Myocyte (in vitro differentiated cells): Measurements from ENCODE around the gene GLRX. TPM values are rescaled to one million over a fixed set of nuclear protein-coding genes. Genes with fewer than 3 reads are reported as not detected.

ENCODE experiments used
- DNase-seq: peaks from one replicate; pipeline ENCODE4 v3.0.0-alpha.2; 2012; ENCODE audit warnings: low read depth
- total RNA-seq: library from RNA; depleted of rRNA; stranded (reverse); fragments of >200 nt; gene quantifications from 2 replicates; pipeline ENCODE4 v1.2.3, GENCODE V29; 2014

GLRX gene
- total RNA-seq, 1 donor from 2014 or later = 169 TPM

DNA sequence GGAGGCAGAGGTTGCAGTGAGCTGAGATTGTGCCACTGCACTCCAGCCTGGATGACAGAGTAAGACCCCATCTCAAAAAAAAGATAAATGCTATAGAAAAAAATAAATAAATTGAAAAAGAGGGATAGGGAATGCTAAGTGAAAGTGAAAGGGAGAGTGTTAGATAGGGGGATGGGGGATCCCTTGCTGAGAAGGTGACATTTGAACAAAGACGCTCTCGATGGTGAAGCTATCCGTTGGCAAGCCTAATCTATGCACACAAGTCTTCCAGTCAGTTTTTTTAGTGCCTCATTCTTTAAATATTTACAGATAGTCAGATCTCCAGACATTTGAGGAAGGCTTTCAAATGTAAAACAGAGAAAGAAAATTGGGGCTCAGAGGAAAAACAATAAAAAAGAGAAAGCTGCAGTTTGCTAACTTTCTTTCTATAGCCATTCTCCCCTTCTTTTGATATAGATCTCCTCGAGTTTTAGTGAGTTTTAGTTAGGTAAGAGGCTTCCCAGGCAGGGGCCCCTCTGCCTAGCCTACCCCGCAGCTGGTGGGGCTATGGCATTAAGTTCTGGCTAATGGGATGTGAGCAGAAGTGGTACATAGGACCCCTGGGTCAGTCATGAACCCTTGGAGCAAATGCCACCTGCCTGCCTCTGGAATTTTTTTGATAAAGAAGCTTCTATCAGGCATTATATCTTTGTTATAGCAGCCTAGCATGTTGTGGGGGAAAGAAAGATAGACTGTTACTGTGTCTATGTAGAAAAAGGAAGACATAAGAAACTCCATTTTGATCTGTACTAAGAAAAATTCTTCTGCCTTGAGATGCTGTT lies 12.0 kb downstream of the GLRX start:
- DNase-seq = no peak

DNA sequence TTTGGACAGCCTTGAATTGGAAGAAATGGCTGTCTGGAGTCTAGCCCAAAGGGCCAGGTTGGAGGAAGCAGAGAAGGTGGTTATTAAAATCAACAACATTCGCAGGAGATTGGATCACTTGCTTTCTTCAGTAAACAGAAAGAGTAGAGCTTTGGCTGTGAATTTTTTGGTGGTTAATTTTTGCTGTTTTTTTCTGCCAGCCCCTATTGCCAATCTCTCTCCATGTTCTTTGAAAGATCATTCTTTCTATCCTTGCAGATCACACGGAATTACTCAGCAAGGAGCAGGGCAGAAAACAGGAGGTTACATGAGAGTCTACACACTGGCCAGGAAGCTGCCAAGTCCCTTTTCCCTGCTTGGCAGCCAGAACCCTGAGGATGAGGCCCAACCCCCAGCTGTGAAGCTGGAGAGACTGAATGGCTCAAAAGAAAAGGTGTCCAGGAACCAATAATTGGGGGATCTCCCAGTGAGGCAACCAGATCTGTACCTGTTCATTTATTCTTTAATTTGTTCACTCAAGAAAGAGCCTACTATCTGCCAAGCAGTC lies 13.0 kb downstream of the GLRX start:
- DNase-seq = peak; percentile 50

DNA sequence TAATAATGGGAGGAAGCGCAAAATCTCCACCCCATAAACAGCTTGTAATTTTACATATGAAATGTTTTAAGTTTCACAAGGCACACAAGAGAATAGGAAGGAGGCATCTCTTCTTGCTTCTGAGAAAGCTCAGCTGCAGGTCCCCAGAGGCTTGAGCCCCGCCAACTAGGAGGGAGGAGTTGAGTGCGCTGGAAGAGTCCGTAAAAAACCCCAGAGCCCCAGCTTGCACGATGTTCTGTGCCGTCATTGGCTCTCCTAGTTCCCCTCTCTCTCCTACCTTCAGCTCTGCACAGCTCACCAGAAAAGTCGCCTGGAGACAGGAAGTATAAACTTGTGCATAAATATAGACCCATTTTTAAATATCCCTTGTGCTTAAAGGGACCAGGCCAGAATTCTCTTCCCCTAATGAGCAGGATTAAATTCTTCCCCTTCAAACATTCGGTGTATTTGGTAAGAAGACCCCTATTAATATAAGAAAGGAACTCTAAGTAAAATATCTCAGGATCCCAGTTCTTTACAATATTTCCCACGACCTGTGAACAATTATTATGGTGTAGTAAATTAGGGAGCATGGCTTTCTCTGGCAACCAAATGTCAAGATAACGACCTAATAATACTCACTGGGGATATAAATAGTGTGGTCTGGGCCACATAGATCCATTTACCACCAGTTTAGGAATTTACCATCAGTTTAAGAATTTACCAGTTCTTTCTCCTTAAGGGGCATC lies 13.7 kb downstream of the GLRX start:
- no peak for DNase-seq

DNA sequence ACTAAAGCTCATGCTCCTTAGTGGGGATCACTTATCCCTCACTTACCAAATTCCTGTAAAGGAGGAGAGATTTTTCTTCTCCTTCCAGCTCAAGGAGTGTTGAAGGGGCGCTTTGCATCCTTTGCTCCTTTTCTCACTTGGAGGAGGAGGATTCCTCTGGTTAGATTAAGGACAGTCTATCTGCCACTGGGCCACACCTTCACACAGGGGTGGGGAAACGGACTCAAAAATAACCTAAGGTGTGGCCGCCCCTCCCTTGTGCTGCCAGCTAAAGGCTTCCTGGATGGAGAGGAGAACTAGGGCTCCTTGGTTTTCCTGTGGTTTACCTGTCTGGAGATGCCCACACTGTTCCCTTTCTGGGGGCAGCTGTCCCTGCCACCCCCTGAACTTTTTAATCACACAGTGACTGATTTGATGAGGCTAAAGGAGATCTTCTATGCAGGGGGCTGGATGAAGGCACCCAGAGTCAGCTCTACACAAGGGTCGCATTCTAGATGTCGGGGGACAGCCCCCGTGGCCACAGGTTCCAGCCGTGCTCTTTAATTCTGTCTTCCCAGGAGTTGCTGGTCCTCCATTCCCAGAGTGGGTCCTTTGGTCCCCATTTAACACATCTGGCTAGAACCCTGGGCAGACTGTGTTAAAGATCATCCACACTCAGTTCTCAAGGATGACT lies 14.4 kb downstream of the GLRX start:
- no peak for DNase-seq

DNA sequence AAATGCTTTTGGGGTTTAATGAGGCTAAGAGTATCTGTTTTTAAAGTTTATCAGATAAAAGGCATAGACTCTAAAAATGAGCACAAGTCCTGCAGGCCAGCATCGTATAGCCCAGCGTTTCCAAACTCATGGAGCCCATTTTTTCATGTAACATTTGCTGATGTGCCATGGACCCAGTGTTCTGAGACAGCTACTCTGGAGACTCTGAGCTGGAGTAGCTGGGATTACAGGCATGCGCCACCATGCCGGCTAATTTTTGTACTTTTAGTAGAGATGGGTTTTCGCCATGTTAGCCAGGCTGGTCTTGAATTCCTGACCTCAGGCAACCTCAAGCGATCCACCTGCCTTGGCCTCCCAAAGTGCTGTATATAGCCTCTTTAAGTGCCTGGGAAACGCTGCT lies 15.8 kb downstream of the GLRX start:
- DNase-seq = no peak

DNA sequence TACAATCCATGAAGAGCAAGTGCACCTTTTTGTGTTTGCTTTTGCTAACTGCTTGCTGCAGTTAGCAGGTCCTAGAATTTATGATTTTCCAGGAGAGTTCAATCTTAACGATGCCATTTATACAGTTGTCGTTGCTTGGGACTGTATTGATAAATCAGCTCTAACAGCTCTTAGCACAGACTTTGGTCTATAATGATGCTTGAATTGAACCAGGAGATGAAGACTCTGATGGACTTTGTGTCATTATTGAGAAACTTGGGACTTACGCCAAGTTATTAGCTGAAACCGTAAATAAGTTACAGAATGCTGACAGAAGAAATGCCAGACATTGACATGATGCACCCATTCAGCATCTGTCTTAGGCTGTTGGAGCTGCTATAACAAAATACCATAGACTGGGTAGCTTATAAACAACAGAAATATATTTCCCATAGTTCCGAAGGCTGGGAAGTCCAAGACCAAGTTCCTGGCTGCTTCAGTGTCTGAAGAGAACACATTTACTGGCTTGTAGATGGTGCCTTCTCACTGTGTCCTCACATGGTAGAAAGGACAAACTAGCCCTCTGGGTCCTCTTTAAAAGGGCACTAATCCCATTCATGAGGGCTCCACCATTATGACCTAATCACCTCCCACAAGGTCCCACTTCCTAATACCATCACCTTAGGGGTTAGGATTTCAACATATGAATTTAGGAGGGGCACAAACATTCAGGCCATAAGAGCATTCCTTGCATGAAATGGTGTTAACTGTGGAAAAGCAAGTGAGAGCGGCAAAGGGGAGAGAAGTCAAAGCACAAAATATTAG lies 17.6 kb downstream of the GLRX start:
- DNase-seq = no peak

DNA sequence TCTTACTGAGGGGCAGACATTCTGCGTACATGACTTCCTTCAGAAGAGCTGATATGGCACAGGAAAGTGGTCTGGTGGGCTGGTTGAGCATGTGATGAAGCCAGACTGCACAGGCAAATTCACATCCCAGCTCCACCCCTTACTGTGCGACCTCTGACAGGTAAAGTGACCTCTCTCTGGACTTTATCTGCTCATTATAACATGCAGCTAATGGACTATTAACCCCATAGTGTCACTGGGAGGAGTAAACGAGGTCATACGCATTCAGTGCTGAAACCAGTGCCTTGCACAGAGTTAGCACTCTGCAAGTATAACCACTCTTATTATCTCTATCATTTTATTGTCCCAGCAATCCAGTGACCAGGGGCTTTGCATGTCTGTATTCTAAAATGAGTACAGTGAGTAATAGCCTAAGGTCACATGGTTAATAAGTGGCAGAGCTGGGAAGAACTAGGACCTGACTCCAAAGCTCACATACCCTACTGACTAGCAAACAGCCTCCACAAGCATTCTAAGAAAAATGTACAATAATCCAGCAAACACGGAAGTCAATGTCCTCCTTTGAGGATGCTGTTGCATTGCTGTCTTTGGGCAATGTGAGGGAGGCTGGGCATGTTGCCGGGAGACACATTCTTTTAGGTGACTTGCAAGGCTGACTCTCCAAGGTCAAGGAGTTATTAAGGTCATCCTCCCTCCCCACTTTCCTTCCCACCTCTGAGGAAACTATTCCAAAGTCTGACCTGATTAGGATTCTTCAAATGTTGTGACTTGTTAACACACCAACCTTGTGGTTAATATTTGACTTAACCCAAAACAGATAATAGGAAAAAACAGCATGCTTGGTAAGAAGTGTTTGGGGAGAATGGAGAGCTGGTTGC lies 19.0 kb downstream of the GLRX start:
- DNase-seq = peak; percentile 65

DNA sequence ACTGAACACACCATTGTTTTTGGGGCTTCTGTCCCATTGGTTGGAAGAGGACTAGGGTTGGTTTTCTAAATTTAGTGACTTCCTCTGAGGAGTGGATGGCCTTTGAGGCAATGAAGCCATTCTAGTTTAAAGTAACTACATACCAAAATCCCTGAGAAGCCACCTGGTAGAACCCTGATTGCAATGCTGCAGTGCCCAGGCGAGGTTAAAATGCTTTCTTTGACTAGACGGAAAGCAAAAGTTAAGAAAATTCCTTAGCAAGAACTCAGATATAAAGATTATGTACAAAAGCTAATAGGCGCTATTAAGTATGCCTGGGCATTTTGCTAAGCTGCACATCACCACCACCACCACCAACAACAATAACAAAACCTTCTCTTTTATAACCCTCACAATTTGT lies 20.6 kb downstream of the GLRX start:
- DNase-seq = peak; percentile 49

DNA sequence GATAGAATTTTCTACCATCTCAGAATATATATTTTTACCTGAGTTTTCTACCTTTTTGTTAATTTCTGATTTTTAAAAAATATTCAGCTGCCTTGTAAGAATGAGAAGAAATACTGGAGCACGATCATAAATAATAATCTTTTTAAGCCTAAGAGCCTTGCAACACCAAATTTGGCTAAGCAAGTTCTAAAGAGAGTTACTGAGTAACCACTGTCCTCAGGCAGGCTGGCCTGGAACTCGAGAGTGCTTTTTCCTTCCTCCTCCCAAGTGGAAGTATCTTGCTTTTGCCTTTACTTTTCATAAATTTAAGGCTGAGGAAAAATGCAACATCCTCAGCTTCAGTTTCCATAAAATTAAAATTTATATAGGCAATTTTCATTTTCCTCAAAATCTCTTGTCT lies 21.0 kb downstream of the GLRX start:
- DNase-seq = no peak

DNA sequence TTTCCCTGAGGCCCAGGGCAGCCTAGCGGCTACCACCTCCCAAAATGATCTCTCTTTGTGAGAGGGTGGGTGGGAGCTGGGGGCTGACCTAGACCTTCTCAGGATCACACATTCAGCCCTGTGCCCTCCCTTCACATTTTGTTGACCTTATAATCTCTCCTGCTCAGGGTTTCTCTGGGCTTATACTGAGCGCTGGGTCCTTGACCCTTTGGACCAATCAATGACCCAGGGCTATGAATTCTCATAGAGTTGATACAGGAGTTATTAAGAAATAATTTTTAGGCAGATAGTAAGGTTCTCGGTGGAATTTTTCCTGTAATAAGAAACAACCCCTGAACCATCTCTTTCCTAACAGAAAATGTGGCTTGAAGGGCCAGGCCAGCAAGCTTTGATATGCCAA lies 22.0 kb downstream of the GLRX start:
- DNase-seq = no peak

DNA sequence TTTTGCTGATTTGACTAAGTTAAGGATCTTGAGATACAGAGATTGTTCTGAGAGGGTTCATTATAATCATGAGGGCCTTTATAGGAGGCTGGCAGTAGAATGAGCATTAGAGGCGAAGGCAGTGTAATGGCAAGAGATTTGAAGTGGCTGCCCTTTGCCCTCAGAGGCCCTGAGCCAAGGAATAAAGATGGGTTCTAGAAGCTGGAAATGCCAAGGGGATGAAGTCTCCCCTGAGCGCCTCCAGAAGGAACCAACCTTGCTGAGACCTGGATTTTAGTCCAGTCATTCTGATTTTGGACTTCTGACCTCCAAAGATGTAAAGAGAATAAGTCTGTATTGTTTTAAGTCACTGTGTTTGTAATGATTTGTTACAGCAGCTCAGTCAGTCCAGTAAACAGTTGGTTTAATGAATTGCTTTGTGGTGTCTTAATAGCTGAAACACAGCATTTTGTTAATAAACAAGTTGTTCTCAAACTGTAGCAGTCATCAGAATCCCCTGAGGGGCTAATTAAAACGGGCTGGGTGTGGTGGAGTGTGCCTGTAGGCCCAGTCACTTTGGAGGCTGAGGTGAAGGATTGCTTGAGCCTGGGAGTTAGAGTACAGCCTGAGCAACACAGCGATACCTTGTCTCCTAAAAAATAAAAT lies 23.2 kb downstream of the GLRX start:
- no peak for DNase-seq

DNA sequence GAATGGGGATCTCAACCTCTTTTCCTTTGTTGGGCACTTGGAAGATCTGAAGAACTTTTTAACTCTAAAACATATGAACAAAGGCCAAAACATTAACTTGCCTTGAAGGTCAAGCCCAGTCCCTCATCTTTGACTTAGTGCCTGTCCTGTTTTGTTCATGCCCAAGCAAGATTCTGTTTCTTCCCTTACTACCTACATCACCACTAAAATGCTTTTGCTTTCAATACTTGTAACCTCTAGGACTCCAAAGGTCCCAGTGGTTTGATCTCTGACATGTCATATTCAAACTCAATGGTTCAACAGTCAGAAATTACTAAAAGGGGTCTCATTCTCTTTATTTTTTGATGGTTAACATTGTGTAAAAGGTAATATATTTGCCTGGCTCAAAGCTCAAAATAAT lies 24.0 kb downstream of the GLRX start:
- no peak for DNase-seq

DNA sequence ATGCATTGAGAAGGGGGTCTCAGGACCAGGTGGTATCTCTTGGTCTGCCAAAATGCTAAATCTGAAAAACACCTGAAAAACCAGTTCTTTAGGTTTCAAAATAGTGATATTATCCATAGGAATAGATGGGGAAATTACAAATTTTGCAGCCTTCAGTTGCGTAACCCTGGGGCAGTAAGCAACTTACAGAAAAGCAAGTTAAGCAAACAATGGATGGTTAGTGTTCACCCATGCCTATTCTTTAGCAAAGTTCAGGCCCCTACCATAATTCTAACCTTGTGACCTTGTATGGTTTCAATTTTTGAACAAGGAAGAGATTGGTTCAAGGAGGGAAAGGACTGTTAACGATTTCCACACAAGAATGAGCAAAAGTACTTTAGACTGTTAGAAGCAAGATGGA lies 24.5 kb downstream of the GLRX start:
- DNase-seq = no peak

DNA sequence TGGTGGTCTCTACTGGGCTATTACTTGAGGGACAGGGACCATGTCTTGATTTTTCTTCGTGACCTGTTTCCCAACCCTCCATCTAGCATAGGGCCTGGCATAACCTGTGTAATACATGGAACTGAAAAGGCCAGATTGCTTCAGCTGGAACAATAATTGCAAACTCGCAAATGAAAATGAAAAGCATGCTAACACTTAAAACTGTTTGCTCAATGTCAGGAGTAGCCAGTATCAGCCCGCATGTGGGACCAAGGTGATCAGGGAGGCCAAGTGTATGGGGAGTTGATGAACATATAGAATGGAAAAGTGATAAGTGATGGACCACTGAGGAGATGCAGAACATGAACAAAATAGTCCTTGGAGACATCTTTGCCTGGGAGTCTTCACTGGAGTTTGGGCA lies 25.2 kb downstream of the GLRX start:
- DNase-seq = no peak

DNA sequence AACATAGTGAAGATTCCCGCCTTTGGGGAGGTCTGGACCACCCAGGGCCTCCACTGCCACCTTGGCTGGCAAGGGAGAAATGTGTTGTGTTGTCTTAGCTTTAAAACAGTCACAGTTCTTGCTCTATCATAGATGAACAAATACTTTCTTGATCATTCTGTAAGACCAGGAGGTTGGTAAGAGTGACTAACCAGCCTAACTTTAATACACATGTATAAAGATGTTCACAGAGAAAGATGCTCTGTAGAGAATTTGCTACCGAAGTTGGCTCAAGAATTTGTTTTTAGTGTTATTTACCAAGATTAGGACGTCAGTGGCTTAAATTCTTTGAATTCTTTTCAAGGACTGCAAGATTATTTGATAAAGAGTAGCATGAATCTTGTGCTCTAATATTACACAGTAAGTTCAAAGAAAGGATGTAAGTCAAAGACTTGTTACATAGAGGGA lies 28.4 kb downstream of the GLRX start:
- no peak for DNase-seq

DNA sequence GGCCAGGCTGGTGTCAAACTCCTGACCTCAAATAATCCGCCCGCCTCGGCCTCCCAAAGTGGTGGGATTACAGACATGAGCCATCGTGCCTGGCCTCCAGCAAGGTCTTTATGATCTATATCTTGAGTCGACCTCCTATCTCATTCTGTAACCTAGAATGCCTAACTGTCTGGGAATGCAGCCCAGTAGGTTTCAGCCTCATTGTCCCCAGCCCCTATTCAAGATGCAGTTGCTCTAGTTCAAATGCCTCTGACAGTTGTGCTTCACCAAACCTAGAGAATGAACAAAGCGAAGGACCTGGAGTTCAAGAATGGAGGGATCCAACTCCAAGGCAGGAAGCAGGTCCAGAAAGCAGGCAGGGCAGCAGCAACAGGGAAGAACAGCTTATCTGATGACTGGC lies 30.8 kb downstream of the GLRX start:
- no peak for DNase-seq

DNA sequence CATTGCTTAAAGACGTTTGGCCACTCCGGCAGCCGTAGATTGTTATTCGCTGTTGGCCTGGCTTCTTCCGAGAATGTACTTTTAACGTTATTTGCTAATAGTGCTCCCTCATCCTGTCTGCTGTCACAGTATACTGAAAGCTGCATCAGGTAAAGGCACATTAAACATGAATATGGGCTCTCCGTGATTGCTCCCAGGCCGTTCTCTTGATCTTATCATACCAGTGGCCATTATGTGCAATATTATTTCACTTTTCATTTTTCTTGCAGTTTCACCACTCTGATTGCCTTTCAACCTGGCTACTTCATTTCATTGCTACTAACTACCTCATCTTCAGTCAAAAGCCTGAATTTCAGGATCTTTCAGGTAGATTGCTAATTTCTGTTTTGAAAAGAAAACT lies 34.0 kb downstream of the GLRX start:
- no peak for DNase-seq

DNA sequence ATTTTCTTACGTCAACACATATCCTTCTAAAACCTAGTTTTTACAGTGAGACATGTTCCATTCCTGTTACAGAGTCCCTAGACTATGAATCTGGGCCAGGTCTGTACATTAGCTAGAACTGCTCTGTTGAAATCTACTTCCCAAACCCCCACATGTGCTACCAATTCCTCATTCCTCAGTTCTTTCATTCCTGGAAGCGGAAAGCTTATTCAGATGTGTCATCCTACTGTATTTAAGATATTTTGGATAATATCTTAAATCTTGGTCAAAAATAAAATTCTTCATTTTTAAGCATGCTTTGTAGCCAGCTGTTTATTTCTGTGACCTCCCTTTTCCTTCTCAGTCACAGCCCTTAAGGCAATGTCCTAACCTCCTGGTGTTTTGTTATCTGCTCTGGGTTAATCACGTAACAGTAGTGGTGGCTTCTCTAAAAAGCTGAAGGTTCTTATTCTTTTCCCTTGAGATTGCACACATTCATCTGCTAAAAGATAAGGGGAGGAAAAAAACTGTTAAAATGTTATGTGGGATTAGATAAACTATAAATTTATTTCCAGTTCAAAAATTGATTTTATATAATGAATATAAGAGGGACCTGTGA lies 35.6 kb downstream of the GLRX start:
- no peak for DNase-seq
